HCT116 (cell line): Measurements from ENCODE around the gene CCS. TPM values are rescaled to one million over a fixed set of nuclear protein-coding genes. Genes with fewer than 3 reads are reported as not detected.

Experiments used
- ATAC-seq: fragments of 200-7000 bp; cut with Tn5 transposase; 2 replicates; pipeline ENCODE4 v1.9.1; 2020; ENCODE audit warnings: mild to moderate bottlenecking, moderate library complexity
- BruUV-seq: library from RNA; stranded (reverse); fragments of 400-500 nt; replicated peaks from 2 replicates; lab custom pipeline; 2021; lab: Mats Ljungman, UMichigan
- CTCF ChIA-PET: fragments of 300-600 bp; sonication (Branson Sonifier 250); formaldehyde crosslinking; loops from one replicate; lab custom pipeline; 2021; ENCODE audit warnings: antibody characterized with exemption; lab: Charles Lee
- POLR2A ChIA-PET: fragments of 300-600, 350-600 bp; sonication (Branson Sonifier 250); formaldehyde crosslinking; loops from one replicate; lab custom pipeline; 2021; ENCODE audit warnings: antibody characterized with exemption; lab: Charles Lee
- RAD21 ChIA-PET, 2 experiments: fragments of 300-600 bp; sonication (Branson Sonifier 250); formaldehyde crosslinking; loops; one replicate each; lab custom pipeline; 2023; ENCODE audit warnings: low total read pairs in 2 of 2; ENCODE audit not compliant: uncharacterized antibody in 2 of 2, unreplicated experiment in 2 of 2, low non-redundant PET in 1 of 2; lab: Charles Lee
- DNase-seq: peaks from one replicate; pipeline ENCODE4 v3.0.0-alpha.2; 2010; ENCODE audit warnings: low read depth, low spot score
- H2AFZ ChIP-seq: fragments of 200-600 bp; shearing (Covaris generic), sonication (generic); 2 replicates; pipeline ENCODE4 v1.6.1; 2017; ENCODE audit warnings: low read depth, mixed run types, mixed read lengths, antibody characterized with exemption, low read length; ENCODE audit not compliant: poor library complexity, severe bottlenecking
- H3K27ac ChIP-seq: 2 replicates; pipeline ENCODE4 v1.5.1; 2012; ENCODE audit warnings: low read depth, low read length
- H3K27me3 ChIP-seq: fragments of 200-600 bp; sonication (generic); 2 replicates; pipeline ENCODE4 v1.6.1; 2016; ENCODE audit warnings: mixed run types, low read length, mixed read lengths; ENCODE audit not compliant: insufficient read depth
- H3K36me3 ChIP-seq, 2 experiments: fragments of 200-500 bp in 1 of 2; fragments of 200-600 bp in 1 of 2; sonication (Bioruptor generic) in 1 of 2; sonication (generic) in 1 of 2; 2 replicates each; pipeline versions ENCODE4 v1.5.1 to v1.6.1; 2014 to 2016; ENCODE audit warnings: low read length in 2 of 2, inconsistent platforms in 1 of 2, mixed read lengths in 1 of 2, mixed run types in 1 of 2; ENCODE audit not compliant: insufficient read depth in 2 of 2, control insufficient read depth in 1 of 2
- H3K4me1 ChIP-seq, 2 experiments: fragments of 200-600 bp in 1 of 2; sonication (generic) in 1 of 2; 2 replicates each; pipeline versions ENCODE4 v1.5.1 to v1.6.1; 2012 to 2017; ENCODE audit warnings: low read length in 2 of 2, inconsistent platforms in 1 of 2, mild to moderate bottlenecking in 1 of 2, mixed read lengths in 1 of 2, mixed run types in 1 of 2, moderate library complexity in 1 of 2; ENCODE audit not compliant: insufficient read depth in 2 of 2, control insufficient read depth in 1 of 2
- H3K4me2 ChIP-seq: fragments of 200-600 bp; sonication (generic); 2 replicates; pipeline ENCODE4 v1.6.1; 2017; ENCODE audit warnings: mixed run types, low read length, mixed read lengths
- H3K4me3 ChIP-seq, 2 experiments: fragments of 200-600 bp in 1 of 2; sonication (generic) in 1 of 2; replicated peaks in 1 of 2; 2 replicates each; pipeline ENCODE4 v1.5.1; 2011 to 2016; ENCODE audit warnings: low read length in 2 of 2, control low read depth in 1 of 2, low read depth in 1 of 2, mild to moderate bottlenecking in 1 of 2, mixed read lengths in 1 of 2, mixed run types in 1 of 2
- H3K79me2 ChIP-seq: fragments of 200-600 bp; sonication (generic); 2 replicates; pipeline ENCODE4 v1.6.1; 2017; ENCODE audit warnings: mild to moderate bottlenecking, mixed run types, low read length, moderate library complexity, mixed read lengths; ENCODE audit not compliant: insufficient read depth
- H3K9ac ChIP-seq: fragments of 200-600 bp; sonication (generic); 2 replicates; pipeline ENCODE4 v1.6.1; 2016; ENCODE audit warnings: low read length, mixed read lengths
- H3K9me2 ChIP-seq: fragments of 200-600 bp; sonication (generic), shearing (Covaris generic); 2 replicates; pipeline ENCODE4 v1.6.1; 2017; ENCODE audit warnings: mixed run types, mild to moderate bottlenecking, moderate library complexity; ENCODE audit not compliant: insufficient read depth
- H3K9me3 ChIP-seq, 2 experiments: fragments of 200-500 bp in 1 of 2; fragments of 200-600 bp in 1 of 2; sonication (Bioruptor generic) in 1 of 2; sonication (generic) in 1 of 2; 2 replicates each; pipeline ENCODE4 v1.6.1; 2014 to 2017; ENCODE audit warnings: low read length in 2 of 2, mixed read lengths in 2 of 2, inconsistent platforms in 1 of 2, low read depth in 1 of 2, mild to moderate bottlenecking in 1 of 2, mixed run types in 1 of 2, moderate library complexity in 1 of 2; ENCODE audit not compliant: control insufficient read depth in 1 of 2, insufficient read depth in 1 of 2
- H4K20me1 ChIP-seq: fragments of 200-600 bp; sonication (generic), shearing (Covaris generic); 2 replicates; pipeline ENCODE4 v1.6.1; 2017; ENCODE audit warnings: mixed run types, mild to moderate bottlenecking, moderate library complexity; ENCODE audit not compliant: insufficient read depth
- CBX3 ChIP-seq: IDR thresholded peaks from 2 replicates; pipeline ENCODE4 v1.6.1; 2012; ENCODE audit warnings: low read depth
- CEBPB ChIP-seq: IDR thresholded peaks from 2 replicates; pipeline ENCODE4 v1.6.1; 2012; ENCODE audit warnings: low read depth
- CTCF ChIP-seq, 3 experiments: fragments of 200-600 bp in 1 of 3; sonication (generic) in 1 of 3; IDR thresholded peaks in 2 of 3; conservative IDR thresholded peaks in 1 of 3; 2 replicates each; pipeline ENCODE4 v1.5.1; 2012 to 2017; ENCODE audit warnings: low read depth in 2 of 3, low read length in 2 of 3, antibody characterized with exemption in 1 of 3, borderline replicate concordance in 1 of 3, control low read depth in 1 of 3, mild to moderate bottlenecking in 1 of 3, mixed read lengths in 1 of 3, mixed run types in 1 of 3, moderate library complexity in 1 of 3; ENCODE audit not compliant: insufficient read depth in 1 of 3
- EZH2 ChIP-seq: fragments of 200-600 bp; sonication (generic); IDR thresholded peaks from 2 replicates; pipeline ENCODE4 v1.6.1; 2017; ENCODE audit warnings: antibody characterized with exemption, mixed run types
- EZH2phosphoT487 ChIP-seq: fragments of 200-600 bp; IDR thresholded peaks from 2 replicates; pipeline ENCODE4 v1.6.1; 2018; ENCODE audit warnings: antibody characterized with exemption, borderline replicate concordance
- JUND ChIP-seq: IDR thresholded peaks from 2 replicates; pipeline ENCODE4 v1.6.1; 2012
- POLR2AphosphoS5 ChIP-seq: IDR thresholded peaks from 2 replicates; pipeline ENCODE4 v1.6.1; 2011; ENCODE audit warnings: mild to moderate bottlenecking, low read depth, low read length, moderate library complexity
- RAD21 ChIP-seq: IDR thresholded peaks from 2 replicates; pipeline ENCODE4 v1.6.1; 2012; ENCODE audit warnings: low read depth, mild to moderate bottlenecking
- SRF ChIP-seq: IDR thresholded peaks from 2 replicates; pipeline ENCODE4 v1.6.1; 2012; ENCODE audit warnings: low read depth
- YY1 ChIP-seq: IDR thresholded peaks from 2 replicates; pipeline ENCODE4 v1.6.1; 2011; ENCODE audit warnings: low read length, low read depth, moderate library complexity, mild to moderate bottlenecking; ENCODE audit not compliant: insufficient replicate concordance; ENCODE audit errors: extremely low read depth
- ZBTB33 ChIP-seq: IDR thresholded peaks from 2 replicates; pipeline ENCODE4 v1.6.1; 2011; ENCODE audit warnings: mild to moderate bottlenecking, low read length, moderate library complexity; ENCODE audit not compliant: insufficient replicate concordance; ENCODE audit errors: extremely low read depth
- ZFX ChIP-seq: fragments of 450-650 bp; IDR thresholded peaks from 2 replicates; pipeline ENCODE4 v1.6.1; 2017
- ZNF274 ChIP-seq: fragments of 200-500 bp; sonication (Bioruptor generic); IDR thresholded peaks from 2 replicates; pipeline ENCODE4 v1.6.1; 2014; ENCODE audit warnings: mild to moderate bottlenecking, low read depth, low read length, inconsistent platforms
- intact Hi-C: fragments of 100-400 bp; cut with micrococcal nuclease; formaldehyde crosslinking; loops from 2 replicates; pipeline ENCODE4 v1.10.0; 2022
- total RNA-seq: library from RNA; stranded (reverse); gene quantifications from one replicate; pipeline ENCODE4 v1.2.1, GENCODE V29; 2021; ENCODE audit not compliant: unreplicated experiment
- TF ChIP-seq, protein P1 (sequence below): IDR thresholded peaks from 2 replicates; pipeline ENCODE4 v1.6.1; 2012

Gene CCS
- total RNA-seq, 1 experiment from 2014 or later, result 40.6 TPM

- TF ChIP-seq CTCF (IDR thresholded peaks at IDR 0.05 in 2 of 3, conservative IDR thresholded peaks at IDR 0.05 in 1 of 3; ENCODE audit: borderline replicate concordance in 1 of 3, insufficient read depth in 1 of 3, low read depth in 2 of 3, low read length in 2 of 3), result peak; percentile 76 to 91 (median 80)
- TF ChIP-seq CEBPB, result no peak
- peak; percentile 99 for TF ChIP-seq POLR2AphosphoS5
- peak; percentile 17; the same call in 1 of the 2 replicates for TF ChIP-seq RAD21
- TF ChIP-seq, protein P1, sequence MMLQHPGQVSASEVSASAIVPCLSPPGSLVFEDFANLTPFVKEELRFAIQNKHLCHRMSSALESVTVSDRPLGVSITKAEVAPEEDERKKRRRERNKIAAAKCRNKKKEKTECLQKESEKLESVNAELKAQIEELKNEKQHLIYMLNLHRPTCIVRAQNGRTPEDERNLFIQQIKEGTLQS, result no peak
- TF ChIP-seq CBX3, result peak; percentile 8; the same call in 1 of the 2 replicates
- TF ChIP-seq, all 23 proteins: peak for 10
Observed at GRCh38 chr11:66592457-66593302, at the start of gene CCS, which contains the start of gene CCDC87 (continued).

- peaks cover 0 to 12% of the 10 kb centered on the region in 2 experiments; a peak in 2 of 4 replicates for H3K4me1 ChIP-seq
- CTCF ChIA-PET, result no interaction called here
- ATAC-seq (no peak), DNase-seq (no peak)
- H3K36me3 ChIP-seq, result no peaks in the 10 kb centered on the region
- no TSS peak for BruUV-seq
- H2AFZ ChIP-seq, result no peak overlapping the region
- RAD21 ChIA-PET, result no interaction called here
- intact Hi-C loops, result no loop called here
- no peaks in the 10 kb centered on the region for H3K9me2 ChIP-seq
- no peak overlapping the region for H3K4me2 ChIP-seq
- H3K4me3 ChIP-seq, result no peak overlapping the region
- H3K9ac ChIP-seq, result no peak overlapping the region
- H4K20me1 ChIP-seq, result no peaks in the 10 kb centered on the region
- POLR2A ChIA-PET, result no interaction called here
- no peaks in the 10 kb centered on the region for H3K9me3 ChIP-seq
- no peaks in the 10 kb centered on the region for H3K79me2 ChIP-seq
- H3K27ac ChIP-seq, result no peak overlapping the region
- no peaks in the 10 kb centered on the region for H3K27me3 ChIP-seq
- TF ChIP-seq JUND (no peak), ZNF274 (no peak), ZFX (no peak), EZH2 (no peak), POLR2AphosphoS5 (no peak), SRF (no peak), ZBTB33 (no peak), YY1 (no peak), CTCF (IDR thresholded peaks at IDR 0.05 in 2 of 3, conservative IDR thresholded peaks at IDR 0.05 in 1 of 3; ENCODE audit: borderline replicate concordance in 1 of 3, insufficient read depth in 1 of 3, low read depth in 2 of 3, low read length in 2 of 3) (no peak), RAD21 (no peak), CEBPB (no peak), EZH2phosphoT487 (no peak)
Observed at GRCh38 chr11:66543263-66544107, 49.5 kb upstream of the CCS start.
